Measurements from ENCODE around the gene CHRNB2.

DNA sequence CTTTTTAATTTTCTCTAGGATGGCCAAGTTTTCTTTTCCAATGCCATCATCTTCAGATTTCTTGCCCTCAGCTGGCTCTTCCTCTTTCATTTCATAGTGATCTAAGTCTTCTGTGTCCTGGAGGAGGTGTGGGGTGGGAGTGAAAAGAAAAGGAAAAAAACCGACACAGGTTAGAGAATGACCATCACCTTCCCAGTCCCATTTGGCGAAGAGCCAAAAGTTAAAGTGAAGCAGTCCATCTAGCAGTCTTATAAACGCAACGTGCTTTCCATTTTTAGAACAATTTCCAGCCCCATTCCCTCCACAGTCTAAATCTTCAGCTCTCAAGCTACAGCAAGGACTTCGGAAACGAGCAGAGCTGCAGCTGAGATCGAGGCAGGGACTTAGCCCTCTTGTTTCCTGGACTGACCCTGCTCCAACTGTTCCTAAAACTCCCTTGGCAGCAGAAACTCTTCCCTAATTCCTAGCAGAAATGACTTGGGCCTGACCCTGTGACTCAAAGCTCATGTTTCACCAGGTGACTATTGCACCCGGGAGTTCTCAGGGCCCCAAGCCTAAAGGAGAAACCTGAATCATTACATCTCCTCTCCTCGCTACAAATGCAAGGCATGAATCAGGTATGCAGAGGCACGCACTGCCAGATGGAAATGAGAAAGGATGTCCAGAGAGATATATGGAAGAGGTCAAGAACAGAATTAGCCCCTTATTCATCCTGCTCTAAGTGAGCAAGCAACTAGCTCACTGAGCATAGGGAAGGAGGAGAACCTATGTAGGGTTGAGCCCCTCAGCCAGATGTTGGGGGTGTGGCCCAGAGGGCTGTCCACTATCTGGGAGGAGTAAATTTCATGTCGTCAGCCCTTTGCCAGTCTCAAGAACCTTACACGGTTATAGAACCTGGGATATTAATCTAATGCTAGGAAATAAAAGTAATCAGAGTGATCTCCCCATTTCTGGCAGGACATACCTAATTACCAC is 14.2 kb upstream of the CHRNB2 start:
- TF ChIP-seq POLR2A (IDR thresholded peaks at IDR 0.05) = no peak
- TF ChIP-seq, protein P1, sequence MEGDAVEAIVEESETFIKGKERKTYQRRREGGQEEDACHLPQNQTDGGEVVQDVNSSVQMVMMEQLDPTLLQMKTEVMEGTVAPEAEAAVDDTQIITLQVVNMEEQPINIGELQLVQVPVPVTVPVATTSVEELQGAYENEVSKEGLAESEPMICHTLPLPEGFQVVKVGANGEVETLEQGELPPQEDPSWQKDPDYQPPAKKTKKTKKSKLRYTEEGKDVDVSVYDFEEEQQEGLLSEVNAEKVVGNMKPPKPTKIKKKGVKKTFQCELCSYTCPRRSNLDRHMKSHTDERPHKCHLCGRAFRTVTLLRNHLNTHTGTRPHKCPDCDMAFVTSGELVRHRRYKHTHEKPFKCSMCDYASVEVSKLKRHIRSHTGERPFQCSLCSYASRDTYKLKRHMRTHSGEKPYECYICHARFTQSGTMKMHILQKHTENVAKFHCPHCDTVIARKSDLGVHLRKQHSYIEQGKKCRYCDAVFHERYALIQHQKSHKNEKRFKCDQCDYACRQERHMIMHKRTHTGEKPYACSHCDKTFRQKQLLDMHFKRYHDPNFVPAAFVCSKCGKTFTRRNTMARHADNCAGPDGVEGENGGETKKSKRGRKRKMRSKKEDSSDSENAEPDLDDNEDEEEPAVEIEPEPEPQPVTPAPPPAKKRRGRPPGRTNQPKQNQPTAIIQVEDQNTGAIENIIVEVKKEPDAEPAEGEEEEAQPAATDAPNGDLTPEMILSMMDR (IDR thresholded peaks at IDR 0.05 in 4 of 5, conservative IDR thresholded peaks at IDR 0.05 in 1 of 5) = no peak

All from gastrocnemius medialis (tissue), 4 donors.